Breast epithelium (tissue), 3 donors: Measurements from ENCODE around the gene KRTAP5-3.

Experiments used
- CTCF ChIP-seq, 3 donors: fragments of 450-650 bp; IDR thresholded peaks; one replicate each; pipeline ENCODE4 v1.5.1; 2016 to 2017; ENCODE audit warnings: antibody characterized with exemption in 3 of 3, mild to moderate bottlenecking in 3 of 3, moderate library complexity in 3 of 3
- POLR2AphosphoS5 ChIP-seq, 3 donors: sonication (generic); formaldehyde crosslinking; IDR thresholded peaks; one replicate each; pipeline ENCODE4 v1.6.1; 2017; ENCODE audit warnings: antibody characterized with exemption in 3 of 3

GRCh38 chr11:1624621-1625020, 16.4 kb upstream of the KRTAP5-3 start:
- TF ChIP-seq CTCF (IDR thresholded peaks at IDR 0.05) (no peak), POLR2AphosphoS5 (IDR thresholded peaks at IDR 0.05) (no peak)
